ENCODE data around the gene PITPNM3.

GRCh38 chr17:6425407-6425806 is 130.9 kb downstream of the PITPNM3 start:
- TF ChIP-seq, protein P1, sequence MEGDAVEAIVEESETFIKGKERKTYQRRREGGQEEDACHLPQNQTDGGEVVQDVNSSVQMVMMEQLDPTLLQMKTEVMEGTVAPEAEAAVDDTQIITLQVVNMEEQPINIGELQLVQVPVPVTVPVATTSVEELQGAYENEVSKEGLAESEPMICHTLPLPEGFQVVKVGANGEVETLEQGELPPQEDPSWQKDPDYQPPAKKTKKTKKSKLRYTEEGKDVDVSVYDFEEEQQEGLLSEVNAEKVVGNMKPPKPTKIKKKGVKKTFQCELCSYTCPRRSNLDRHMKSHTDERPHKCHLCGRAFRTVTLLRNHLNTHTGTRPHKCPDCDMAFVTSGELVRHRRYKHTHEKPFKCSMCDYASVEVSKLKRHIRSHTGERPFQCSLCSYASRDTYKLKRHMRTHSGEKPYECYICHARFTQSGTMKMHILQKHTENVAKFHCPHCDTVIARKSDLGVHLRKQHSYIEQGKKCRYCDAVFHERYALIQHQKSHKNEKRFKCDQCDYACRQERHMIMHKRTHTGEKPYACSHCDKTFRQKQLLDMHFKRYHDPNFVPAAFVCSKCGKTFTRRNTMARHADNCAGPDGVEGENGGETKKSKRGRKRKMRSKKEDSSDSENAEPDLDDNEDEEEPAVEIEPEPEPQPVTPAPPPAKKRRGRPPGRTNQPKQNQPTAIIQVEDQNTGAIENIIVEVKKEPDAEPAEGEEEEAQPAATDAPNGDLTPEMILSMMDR (conservative IDR thresholded peaks at IDR 0.05; ENCODE audit: low read length), result no peak
- no peak for TF ChIP-seq EZH2phosphoT487 (IDR thresholded peaks at IDR 0.05; ENCODE audit: borderline replicate concordance)

All from Loucy (cell line).